GM21723 (cell line): ENCODE measurements around the gene KRT78.

Source experiments
- ATAC-seq: cut with Tn5 transposase; IDR thresholded peaks from one replicate; pipeline ENCODE4 v1.9.1; 2021; ENCODE audit warnings: mild to moderate bottlenecking, moderate library complexity; ENCODE audit not compliant: unreplicated experiment

The KRT78 gene

GRCh38 chr12:52839436-52840105 is 9.2 kb downstream of the KRT78 start:
- no peak for ATAC-seq

GRCh38 chr12:52838609-52839435 is 10.0 kb downstream of the KRT78 start:
- no peak for ATAC-seq

- ATAC-seq: no peak
These were observed 10.8 kb downstream of the KRT78 start for GRCh38 chr12:52837781-52838608.

GRCh38 chr12:52837413-52837741 is 11.4 kb downstream of the KRT78 start:
- no peak for ATAC-seq

GRCh38 chr12:52836491-52837412 is 12.0 kb downstream of the KRT78 start:
- ATAC-seq: no peak

- ATAC-seq: no peak
These were observed 12.7 kb downstream of the KRT78 start for GRCh38 chr12:52836042-52836466.

GRCh38 chr12:52835271-52836041 is 13.3 kb downstream of the KRT78 start:
- no peak for ATAC-seq

GRCh38 chr12:52834727-52835001 is 14.1 kb downstream of the KRT78 start:
- no peak for ATAC-seq

- no peak for ATAC-seq
These were observed 14.7 kb downstream of the KRT78 start, which contains the start of gene KRT79 for GRCh38 chr12:52833922-52834726. Gene KRT79 (minus strand): TSS chr12:52834311. CDS start chr12:52834260, 51 bp downstream.

GRCh38 chr12:52832985-52833905 is 15.5 kb downstream of the KRT78 start:
- no peak for ATAC-seq

GRCh38 chr12:52832451-52832850 is 16.3 kb downstream of the KRT78 start:
- ATAC-seq: no peak

- no peak for ATAC-seq
These were observed 17.5 kb downstream of the KRT78 start for GRCh38 chr12:52831251-52831650.

- no peak for ATAC-seq
These were observed 18.6 kb downstream of the KRT78 start for GRCh38 chr12:52829986-52830770.

- ATAC-seq: no peak
These were observed 20.2 kb downstream of the KRT78 start for GRCh38 chr12:52828591-52829021.

- ATAC-seq: no peak
These were observed 20.6 kb downstream of the KRT78 start for GRCh38 chr12:52828156-52828555.

GRCh38 chr12:52827499-52828090 is 21.2 kb downstream of the KRT78 start:
- ATAC-seq: no peak
